ENCODE data around the gene HNRNPC.

Gene HNRNPC

DNA sequence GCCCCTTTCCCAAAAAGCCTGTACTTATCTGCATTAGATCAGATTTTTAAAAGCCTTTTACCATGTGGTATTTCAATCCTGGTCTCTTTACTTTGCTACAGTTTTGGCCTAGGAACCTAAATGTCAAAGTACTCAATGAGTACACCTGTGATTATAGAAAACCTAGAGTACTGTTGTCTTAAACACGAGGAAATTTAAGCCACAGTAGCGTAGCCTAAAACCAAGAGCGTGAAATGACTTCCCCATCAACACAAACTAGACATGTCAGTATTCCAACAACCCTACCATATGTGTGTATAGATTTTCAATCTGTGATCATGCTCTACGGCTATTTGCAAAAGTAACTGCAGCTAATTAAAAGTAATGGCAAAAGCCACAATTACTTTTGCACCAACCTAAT is 60.7 kb downstream of the HNRNPC start:
- no peak for DNase-seq

DNA sequence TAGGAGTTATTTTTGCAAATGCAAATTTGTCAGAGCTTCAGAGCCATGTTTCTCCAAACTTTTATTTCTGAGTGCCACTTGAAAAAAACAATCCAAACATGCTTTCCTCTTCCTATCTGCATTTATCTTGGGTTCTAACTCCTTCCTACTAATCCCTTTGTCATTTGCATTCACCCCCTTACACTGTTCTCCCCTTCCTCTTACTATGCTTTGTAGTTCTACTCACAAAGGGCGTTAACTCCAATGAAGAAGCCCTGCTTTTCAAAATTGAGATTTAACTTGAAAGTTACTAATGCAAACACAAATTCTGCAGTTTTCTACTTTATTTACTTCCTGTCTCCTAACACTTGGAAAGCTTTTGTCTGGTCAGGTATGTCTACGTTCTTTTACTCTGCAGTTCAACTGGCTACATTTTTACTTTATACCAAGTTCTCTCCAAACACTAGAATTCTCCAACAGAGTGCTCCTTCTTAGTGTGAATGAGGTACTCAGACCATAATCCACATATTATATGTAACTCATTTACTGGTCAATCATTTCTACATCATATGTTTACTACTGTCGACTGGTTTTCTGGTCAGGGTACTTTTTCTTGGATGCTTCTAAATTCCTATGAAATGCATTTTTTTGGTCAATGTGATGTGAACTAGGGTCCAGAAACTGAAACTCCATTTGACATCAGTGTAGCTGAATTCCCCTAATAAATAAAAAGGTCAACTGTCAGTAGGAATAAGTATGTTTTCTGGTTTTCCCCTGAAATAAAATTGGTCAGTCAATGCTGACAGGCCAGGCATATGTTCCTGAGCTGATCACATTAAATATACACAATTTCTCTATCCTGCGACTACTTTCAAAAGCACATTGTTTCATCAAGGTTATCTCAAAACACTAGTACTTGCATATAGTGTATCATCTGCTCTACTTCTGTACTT is 62.2 kb downstream of the HNRNPC start:
- no peak for DNase-seq

DNA sequence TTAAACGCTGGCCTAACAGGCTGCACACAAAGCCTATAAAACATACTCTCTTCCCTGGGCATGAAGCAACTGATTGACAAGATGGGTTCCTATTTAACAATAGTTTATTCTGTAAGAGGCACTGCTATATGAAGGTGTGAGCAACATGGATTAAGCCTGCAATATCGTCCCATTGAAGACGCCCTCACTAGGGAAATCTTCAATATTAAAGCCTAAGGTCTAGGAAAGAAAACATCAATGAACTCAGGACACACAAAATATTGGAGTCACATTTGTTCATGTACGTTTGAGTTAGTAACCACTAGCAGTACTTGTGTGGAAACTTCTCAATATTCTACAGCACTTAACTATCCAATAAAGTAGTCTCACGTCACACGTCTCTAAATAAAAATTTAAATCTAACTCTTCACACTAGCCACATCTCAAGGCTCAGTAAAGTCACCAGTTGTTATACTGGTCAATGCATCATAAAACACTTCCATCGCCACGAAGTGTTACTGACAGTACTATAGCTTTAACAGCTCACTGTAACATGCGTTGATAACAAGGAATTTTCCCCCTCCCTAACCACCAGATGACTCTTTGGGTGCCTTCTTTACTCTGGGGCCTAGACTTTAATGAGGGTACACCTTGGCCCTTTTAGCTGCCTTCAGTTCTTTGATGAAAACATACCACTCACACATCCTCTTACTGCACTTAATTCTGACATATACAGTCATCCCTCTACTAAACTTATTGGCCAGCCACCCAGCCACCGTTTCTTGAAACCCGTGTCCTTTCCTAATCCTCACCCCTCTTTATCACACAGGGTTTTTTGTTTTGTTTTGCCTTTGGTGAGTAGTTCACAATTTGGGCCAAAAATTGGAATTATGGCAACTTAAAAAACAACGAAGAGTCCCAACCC is 63.3 kb downstream of the HNRNPC start:
- DNase-seq: no peak

DNA sequence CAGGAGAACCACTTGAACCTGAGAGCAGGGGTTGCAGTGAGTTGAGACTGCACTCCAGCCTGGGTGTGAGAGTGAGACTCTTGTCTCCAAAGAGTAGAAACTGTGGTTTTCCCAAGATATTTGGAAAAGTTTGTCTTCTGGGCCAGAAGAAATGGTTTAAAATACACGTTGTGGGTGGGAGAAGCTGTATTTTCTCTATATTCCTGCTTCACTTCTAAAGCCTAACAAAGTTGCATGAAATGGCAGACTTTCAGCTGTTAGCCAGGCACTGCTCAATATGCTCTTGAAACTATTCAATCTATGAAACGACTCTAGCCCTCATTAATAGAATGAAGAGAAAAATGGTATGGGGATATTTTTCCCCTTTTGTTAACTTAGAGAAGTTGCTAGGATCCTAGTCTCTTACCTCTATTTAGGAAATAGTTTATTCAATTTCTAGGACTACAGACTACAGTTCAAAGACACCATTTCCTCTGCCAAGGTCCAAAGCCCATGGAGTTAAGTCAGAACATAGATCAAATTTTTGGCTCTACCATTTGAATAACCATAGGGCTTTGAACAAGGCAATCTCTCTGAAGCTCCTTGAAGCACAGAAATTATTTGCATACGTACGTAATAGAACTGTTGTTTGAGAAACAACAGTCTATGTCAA is 64.1 kb downstream of the HNRNPC start:
- no peak for DNase-seq

DNA sequence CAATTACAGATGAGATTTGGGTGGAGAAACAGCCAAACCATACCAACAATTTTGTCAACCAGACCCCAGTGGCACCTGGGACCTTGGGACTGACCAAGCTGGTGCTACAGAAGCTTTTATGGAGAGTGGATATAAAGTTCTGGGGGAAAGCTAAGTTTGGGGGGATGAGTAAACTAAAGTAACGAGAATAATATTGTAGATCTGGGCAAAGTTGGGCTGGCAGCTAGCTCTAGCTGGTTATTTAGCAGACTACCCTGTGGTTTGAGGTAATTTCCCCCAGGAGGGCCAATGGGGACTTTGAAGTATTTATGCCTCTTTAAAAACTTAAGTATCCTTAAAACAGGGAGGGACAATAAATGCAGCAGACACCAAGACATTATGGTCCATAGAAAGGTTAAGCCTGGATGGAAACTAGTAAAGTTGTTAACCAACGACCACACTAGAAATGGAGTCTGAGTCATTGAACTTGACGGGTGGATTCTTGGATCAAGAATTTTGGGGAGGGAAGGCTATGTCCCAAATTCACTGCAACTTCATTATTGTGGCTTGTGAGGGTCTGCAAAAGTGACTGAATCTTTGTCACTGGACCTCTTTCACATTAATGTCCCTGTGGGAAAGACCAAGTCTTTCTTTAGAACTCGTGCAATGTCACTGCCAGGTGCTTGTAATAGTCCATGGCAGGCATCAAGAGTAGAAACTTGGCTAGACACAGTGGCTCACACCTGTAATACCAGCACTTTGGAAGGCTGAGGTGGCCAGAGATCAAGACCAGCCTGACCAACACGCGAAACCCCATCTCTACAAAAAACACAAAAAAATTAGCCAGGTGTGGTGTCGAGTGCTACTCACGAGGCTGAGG is 64.8 kb downstream of the HNRNPC start:
- no peak for DNase-seq

DNA sequence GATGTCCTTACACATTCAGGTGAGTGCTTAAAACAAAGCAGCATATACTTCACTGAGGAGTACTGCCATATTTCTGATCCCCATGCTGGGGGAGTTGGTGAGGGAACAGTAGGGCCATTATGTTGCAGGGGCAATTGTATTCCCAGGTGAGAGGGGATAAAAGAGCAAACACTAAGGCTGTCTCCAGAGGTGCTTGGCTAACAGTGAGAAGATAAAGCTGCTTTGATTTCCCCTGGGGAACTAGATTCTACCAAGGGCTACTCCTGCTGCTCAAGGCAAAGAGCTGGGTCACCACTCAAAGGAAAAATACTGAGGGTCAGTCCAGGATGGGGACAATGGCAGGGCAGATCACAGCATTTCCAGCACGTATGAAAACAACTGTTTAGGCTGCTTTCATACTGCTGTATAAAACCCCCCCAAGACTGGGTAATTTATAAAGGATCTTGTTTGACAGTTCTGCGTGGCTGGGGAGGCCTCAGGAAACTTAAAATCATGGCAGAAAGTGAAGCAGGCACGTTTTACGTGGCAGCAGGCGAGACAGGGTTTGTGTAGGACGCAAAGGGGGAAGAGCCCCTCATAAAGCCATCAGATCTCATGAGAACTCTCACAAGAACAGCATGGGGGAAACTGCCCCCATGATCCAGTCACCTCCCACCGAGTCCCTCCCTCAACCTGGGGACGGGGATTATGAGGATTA is 65.6 kb downstream of the HNRNPC start:
- DNase-seq: no peak

DNA sequence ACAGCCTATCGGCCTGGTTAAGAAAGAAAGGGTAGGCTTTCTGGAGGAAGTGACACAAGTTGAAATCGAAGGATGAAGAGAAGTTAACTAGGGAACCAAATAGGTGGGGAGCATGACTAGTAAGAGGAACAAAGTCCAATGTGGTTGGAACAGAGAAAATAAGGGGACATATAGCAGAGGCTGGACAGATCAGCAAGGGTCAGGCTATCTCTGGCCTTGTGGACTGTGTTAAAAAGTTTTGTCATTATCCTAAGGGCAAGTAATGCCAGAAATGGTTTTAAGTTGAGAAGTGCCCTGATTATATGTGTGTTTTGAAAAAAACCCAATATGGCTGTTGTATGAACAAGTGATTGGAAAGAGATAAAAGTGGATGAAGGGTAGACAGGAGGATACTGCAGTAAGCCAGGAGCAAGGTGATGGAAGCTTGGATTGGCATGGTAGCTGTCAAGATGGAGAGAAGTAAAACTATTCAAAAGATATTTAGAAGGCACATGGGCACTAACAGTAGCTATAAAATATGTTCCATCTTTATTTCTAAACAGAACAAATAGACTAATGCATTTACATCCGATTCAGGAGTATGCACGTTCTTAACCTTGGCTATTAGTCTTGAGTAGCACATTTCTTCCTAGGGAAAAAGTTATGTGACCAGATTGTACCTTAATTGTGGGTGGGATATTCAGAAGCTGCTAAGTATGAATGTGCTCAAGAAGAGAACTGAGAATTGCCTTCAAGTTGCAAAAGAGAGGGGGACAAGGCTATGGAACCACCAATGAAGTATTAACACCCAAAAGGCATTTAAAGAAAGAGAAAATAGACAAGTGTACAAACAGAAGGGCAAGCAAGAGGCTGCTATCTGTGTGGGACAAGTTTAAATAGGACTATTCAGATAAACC is 66.5 kb downstream of the HNRNPC start:
- no peak for DNase-seq

DNA sequence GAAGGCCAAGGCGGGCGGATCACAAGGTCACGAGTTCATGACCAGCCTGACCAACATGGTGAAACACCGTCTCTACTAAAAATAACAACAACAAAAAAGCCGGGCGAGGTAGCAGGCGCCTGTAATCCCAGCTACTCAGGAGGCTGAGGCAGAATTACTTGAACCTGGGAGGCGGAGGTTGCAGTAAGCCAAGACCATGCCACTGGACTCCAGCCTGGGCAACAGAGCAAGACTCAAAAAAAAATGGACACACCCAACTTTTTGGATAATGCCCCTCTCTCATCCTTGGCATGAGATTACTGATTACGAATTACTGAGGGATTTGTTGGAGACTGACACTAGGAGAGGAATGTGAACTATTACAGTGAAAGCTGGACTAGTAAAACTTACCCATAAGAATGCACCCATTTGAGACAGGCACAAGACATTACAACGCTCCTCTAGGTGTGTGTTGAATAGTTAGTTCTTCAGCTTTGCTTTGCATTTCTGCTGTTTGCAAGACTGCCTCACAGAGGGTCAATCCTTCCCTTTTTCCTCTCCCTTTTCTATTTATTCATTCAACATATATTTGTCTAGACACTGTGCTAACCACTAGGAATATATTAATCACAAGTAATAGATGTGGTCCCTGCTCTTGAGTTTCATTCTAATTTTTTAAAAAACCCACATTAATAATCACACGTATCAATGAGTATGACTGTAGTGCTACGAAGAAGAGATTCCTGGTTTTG is 67.3 kb downstream of the HNRNPC start:
- DNase-seq: no peak

DNA sequence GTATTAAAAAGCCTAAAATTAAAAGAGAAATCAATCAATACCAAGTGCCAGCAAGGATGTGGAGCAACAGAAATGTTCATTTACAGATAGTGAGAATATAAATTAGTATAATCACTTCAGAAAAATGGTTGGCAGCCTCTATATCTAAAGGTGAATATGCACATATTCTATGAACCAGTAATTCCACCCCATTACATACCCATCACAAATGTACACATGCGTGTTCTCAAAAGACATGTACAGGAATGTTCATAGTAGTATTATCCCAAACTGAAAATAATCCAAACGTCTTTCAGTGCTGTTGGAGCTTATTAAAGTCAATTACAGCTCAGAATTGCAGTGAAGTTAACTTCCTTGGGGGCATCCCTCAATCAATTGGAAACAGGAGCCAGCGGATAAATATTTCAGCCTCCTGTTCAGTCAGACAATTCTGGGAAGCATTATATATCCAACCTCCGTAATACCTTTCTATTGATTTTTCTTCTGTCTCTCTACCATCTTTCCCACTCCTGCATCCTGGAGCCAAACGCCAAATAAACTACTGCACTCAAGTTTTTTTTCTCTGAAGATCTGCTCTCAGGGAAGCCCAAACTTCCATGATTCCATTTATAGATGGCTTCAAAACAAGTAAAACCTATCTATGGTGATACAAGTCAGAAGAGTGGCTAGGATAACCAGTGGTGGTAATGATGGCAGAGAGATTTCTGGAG is 68.3 kb downstream of the HNRNPC start:
- DNase-seq: no peak

DNA sequence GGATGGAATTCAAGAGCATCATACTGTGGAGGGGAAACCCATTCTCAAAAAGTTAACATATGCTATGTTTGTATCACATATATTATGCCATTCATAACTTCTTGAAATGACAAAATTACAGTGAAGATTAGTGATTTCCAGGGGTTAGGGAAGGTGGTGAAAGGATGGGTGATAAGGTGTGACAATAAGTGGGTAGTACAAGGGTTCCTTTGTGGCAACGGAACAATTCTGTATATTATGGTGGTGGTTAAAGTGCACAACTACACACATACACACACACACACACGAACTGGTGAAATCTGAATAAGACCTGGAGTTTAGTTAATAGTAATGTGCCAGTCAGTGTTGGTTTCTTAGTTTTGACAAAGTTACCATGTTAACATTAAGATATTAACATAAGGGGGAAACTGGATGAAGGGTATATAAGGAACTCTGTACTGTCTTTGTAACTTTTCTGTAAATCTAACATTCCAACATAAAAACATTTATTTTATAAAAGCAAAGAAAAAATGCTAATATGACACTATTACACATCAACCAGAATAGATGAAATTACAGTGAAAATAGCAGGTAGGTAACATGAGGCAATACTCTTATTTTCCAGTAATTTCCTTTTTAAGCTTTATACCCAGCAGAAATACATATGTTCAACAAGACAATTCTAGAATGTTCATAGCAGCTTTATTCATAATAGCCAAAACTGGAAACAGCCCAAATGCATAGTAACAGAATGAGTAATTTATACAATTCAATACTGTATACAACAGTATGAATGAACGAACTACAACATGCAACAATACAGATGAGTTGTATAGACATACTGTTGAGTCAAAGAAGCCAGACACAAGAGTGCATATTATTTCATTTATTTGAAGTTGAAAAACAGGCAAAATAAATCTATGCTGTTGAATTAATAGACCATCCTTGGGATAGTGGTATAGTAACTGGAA is 69.4 kb downstream of the HNRNPC start:
- no peak for DNase-seq

DNA sequence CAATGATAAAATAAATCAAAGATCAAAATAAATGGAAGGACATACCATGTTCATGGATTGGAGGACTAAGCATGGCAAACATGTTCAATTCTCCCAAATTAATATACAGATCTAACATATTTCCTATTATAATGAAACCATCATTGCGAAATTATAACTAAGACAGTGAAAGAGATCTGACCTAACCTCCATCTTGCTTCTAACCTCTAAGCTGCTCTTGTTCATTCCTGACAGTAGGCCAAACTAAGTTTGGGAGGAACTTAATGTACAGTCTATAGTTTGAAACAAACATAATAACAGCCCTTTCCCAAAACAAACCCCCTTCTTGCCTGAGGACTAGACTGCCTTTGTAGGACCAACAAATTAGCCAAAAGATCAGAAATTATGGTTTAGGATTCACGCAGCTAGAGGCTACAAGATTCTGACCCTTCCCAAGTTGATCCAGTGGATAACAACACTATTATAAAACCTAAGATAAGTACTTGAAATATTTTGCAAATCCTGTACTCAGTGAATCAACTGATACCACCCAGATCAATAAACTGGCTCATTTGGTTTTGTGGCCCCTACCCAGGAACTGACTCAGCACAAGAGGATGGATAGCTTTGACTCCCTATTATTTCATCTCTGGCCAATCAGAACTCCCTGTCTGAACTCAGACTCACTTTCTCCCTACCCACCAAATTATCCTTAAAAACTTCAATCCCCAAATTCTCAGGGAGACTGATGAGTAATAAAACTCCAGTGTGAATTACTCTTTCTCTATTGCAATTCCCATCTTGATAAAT is 71.6 kb downstream of the HNRNPC start:
- DNase-seq: no peak

DNA sequence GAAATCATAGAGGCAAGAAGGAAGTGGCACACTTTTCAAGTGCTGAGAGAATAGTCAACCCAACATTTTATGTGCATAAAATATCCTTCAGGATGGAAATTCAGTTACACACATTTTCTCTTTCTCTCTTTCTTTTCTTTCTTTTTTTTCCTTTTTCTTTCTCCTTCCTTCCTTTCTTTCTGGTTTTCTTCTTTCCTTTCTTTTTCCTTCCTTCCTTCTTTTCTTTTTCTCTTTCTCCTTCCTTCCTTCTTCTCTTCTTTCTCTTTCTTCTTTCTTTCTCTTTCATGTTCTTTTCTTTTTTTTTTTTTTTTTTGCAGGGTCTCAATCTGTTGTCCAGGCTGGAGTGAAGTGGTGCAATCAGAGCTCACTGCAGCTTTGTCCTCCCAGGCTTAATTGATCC is 74.6 kb downstream of the HNRNPC start:
- DNase-seq: no peak

DNA sequence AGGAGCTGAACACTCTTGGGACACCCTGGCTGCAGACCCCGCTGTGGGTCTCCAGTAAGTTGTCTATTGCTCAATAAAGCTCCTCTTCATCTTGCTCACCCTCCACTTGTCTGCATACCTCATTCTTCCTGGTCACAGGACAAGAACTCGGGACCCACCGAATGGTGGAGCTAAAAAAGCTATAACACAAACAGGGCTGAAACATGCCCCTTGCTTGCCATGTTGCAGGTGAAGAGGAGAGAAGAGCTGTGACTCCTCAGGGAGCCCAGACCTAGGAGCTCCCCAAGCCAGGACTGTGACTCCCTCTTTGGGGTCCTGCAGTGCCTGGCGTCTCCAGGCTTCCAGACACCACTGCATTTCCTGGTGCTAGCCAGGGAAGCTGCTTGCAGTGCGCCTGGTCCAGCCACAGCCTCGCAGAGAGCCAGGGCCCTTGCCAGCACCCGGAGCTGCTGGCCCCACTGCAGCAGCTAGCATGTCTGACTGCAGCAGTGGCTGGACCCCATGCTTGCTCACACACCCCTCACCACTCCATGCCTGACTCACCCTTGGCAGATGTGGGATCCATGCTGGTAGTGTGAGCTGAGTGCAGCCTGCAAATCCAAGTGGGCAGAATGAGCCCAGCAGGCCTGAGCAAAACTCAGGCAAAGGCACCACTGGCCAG is 76.2 kb downstream of the HNRNPC start:
- no peak for DNase-seq

DNA sequence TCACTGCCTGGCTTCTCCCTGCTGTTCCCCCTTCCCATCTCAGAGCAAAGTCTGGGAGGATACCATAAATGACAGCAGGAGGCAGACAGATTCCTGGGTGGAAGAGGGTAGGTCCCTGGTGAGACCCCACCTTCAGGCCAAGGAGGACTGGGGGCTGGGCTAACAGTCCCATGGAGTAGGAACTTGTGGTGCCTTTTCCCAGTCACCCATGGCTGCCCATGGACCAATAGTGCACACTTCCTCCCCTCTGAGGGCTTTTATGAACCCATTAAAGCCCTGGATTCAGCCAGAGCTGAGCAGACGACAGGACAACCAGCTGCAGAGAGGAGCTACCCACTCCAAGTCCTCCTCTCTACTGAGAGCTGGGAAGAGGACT is 76.8 kb downstream of the HNRNPC start:
- no peak for DNase-seq

DNA sequence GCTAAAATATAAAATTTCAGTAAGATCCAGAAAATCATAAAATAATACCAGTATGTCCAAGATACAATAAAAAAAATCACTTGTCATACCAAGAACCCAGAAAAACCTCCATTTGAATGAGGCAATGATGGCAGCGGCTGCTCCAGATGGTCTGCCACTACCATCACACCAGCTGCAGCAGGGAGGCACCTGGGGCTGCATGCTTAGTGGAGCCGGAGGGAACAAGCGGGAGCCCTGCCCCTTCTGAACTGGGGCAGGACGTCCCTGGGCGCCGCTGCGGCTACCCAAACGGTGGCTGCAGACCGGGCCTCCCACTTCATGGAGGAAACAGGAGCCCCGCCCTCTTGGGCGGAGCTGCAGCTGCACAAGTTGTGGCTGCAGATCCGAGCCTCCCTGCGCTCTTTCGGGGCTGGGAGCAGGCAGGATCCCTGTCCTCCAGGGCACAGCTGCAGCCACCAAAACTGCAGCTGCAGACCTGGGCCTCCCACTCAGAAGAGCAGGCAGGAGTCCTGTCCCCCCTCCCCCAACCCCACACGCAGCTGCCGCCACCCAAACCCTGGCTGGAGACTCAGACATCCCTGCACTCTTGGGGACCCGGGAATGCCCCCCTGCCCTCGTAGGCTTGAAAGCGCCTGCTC is 77.3 kb downstream of the HNRNPC start:
- DNase-seq: peak; percentile 36

DNA sequence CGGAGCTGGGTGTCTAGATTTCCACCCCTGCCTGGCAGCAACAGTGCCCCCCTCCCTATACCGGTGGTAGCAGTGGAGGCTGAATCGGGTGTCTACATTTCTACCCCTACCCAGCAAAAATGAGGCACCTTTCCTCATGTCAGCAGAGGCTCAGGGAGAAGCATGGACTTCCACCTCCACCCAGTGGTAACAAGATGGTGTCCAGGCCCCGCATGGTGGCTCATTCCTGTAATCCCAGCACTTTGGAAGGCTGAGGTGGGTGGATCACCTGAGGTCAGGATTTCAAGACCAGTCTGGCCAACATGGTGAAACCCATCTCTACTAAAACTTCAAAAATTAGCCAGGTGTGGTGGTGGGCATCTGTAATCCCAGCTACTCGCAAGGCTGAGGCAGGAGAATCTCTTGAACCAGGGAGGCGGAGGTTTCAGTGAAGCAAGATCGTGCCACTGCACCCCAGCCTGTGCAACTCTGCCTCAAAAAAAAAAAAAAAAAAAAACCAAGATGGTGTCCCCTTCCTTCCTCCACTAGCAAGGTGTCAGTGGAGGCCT is 77.9 kb downstream of the HNRNPC start:
- no peak for DNase-seq

Measured in GF-D8 (cell line).